Measurements from ENCODE around the gene DMBX1.

DMBX1 gene

DNA sequence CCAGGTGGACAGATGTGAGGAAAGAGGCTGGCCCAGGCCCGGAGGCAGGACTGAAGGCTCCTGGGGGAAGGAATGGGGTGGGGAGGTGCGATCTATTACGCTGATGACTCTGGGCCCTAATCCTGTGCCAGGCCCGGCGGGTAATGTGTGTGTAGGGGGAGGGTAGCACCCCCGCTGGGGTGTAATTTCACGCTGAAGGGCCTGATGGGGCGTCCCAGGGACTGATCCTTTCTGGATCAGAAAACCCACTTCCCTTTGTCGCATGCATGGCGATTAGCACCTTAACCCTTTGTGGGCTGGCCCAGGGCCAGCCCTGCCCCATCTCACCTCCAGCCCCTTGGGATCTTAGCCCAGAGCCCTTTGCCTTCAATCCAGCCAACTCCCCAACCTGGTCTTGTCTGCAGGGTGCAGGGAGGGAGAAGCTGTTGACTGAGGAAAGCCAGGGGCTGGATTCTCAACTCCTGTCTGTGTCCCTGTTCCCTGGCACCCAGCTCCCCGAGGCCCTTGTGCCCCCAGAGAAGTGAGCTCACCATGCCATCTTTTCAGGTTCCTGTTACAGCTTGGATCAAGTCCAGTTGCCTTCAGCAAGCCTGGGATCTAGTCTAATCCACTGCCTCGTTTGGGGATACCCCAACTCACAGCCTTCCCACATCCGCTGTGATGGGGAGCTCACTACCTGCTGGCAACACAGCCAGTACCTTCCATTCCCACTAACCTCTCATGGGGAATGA, 35.8 kb downstream of the DMBX1 start:
- DNase-seq (ENCODE audit: low spot score): no peak

DNA sequence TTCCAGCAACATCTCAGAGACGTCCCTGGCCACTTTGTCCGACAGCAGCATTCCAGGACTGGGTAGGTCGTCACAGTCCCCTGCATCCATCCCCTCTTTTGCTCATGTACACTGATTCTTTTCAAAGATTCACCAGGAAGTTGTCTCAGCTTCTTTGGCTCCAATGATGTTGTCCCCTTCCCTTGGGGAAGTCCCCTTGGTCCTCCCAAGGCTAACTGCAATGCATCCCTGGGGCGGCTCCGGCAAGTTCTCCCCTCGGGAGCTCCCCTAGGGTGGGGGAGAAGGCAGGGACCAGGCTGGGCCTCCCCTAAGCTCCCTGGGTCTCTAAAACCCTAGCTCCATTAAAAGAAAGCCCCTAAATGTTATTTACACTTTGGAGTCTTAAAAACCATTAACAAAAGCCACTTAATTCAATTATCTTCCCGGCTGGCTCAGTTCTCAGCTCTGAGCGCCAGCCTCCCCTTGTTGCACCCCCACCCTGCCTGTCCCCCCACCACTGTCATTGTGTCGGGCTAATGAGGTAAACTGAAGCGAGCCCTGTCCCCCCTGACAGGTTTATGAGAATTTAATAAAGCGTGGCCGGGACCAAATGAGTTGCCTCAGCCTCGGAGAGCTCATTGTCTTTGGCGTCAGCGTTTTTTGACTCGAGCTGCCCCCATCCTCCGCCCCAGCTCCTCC, 36.5 kb downstream of the DMBX1 start:
- no peak for DNase-seq (ENCODE audit: low spot score)

DNA sequence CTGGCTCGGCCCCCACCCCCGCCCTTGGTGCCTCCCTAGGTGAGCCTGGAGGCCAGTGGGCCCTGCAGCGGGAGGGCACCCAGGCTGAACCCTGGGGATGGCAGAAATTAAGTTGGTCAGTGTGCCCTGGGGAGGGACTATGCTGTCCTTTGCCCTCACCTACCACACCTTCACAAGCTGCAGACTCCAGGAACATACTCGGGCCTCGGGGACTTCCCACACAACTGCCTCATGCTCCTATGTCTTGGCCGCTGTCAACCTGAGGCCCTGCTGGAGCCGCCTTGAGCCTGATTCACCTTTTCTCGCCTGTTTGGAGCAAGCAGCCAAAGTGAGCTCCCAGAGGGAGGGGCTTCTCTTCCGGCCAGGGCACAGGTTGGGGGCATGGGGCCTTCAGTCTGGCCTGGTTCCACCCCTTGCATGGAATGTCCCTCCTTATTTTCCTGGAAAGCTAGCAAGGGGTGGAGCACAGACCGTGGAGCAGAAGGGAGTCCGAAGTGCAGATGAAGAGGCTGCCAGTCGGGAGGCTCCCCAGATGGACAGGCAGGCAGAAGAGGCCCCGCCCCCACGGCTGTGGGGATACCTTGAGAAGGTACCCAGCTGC, 37.2 kb downstream of the DMBX1 start:
- DNase-seq (ENCODE audit: low spot score): no peak

DNA sequence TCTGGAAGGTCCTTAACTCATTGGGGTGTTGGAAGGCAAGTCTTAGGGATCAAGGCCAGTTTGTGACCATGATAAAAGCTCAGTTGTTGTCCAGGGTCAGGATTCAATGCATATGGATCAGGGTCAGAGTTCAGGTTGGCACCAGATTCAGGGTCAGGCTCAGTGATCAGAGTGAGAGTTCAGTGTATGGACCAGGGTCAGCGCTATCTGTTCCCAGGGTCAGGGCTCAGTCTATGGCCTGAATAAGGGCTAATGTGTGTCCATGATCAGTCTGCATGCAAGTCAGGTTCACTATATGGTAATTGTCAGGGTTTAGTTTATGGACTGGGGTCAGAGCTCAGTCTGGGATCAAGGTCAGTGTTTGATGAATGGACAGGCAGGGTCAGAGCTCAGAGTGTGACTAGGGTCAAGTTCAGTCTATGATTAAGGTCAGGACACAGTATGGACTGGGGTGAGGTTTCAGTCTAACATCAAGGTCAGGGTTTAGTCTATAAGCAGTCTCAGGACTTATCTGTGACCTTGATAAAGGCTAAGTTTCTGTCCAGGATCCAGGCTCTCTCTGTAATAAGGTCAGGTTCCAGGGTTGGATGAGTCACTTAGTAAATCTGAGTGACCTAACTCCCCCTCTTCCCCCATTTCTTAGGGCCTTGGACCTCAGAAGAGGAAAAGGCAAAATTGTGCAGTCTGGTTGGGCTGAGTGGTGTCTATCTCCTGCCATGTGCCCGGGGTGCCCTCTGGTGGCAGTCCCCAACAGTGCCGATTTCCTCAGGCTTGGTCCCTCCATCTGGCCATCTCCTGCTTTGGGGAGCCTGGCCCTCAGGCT, 38.0 kb downstream of the DMBX1 start:
- peak; percentile 84 for DNase-seq (ENCODE audit: low spot score)

DNA sequence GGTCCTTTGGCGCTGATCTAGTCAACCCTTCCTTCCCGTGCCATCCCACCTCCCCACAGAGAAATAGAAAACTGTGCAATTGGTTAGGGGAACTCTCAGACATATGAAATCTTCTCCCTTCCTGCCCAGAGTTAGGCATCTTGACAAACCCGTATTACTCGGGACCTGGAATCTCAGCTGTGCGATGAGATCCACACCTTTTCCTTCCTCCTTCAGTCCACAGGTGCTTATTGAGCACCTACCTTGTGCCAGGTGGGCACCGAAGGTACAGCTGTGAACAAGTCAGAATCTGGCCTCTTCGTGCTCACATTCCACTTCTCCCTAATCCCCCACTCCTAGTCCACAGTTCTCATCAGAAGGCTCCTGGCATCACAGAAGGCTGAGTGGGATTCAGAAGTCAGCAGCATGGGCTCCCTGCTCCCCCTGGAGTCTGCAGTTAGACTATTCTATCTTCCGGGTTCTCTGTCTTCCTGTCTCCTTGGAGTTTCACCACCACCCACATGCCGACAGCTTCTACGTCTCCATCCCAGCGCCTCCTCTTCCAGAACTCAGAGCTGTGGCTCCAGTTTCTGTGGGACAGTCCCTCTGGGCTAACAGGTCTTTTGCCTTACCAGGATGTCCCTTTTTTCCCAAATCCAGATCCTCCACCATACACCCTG, 38.8 kb downstream of the DMBX1 start:
- no peak for DNase-seq (ENCODE audit: low spot score)

DNA sequence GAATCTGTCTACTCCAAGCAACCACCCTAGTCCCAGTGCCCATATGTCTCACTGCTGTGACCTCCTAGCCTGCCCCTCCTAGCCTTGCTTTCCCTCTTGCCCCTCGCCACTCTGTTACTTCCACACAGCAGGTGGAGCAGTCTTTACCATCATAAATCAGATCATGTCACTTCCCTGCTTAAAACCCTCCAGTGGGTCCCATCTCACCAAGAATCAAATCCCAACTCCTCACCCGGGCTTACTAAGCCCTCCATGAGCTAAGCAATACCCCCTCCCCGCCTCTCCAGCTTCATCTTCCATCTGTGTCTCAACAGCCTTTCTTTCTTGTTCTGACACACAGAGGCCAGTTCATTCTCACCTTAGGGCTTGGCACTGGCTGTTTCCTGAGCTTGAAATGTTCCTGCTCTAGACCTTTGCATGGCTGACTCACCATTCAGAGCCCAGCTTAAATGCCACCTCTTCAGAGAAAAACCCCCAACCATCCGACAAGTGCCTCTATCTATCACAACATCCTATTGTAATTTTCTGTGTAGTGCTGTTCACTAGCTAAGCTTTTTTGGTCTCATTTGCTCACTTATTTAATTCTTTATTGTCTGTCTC, 39.5 kb downstream of the DMBX1 start:
- DNase-seq (ENCODE audit: low spot score): no peak

DNA sequence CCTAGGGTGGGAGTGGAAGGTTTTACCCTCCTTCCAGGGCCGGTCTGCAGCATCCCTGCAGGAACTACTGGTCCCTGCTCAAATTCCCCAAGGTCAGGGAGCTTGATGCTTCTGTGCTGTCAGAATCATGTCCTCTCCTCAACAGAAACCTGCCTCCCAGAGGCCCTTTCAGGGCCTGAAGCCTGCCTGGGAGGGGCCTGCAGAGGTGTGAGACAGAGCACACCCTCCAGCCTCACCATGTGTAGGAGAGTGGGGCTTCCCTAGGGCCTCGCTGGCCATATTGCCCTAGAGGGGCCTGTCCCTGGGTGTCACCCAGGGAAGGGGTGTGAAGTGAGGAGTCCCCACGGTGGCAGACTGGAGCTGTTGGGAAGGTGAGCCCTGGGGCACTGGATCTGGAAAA, 40.7 kb downstream of the DMBX1 start:
- no peak for DNase-seq (ENCODE audit: low spot score)

DNA sequence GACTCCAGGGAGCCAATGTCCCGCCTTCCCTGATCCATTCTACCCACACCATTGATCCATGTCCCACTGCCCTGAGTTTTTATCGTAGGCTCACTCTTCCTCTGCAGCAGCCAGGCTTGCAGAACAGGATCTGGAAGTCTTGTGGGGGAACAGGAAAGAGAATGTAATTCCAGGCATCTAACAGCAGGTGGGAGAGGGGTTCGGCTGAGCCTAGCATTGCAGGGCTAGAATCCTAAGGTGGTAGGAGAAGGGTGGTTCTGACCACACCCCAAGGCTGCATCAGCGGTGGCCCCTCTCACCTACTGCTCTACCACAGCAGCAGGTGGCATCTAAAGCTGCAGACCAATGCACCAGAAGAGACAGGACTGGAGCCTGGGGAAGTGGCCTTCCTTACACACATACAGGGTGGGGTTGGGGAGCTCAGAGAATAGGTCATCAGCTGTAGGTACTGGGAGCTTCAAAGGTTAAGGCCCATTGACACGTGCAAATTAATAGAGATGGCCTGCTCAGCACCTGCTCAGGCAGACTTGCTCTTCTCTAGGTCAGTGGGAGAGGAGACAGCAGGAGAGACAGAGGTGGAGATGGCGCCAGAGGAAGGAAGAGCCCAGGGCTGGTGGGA, 41.3 kb downstream of the DMBX1 start:
- no peak for DNase-seq (ENCODE audit: low spot score)

DNA sequence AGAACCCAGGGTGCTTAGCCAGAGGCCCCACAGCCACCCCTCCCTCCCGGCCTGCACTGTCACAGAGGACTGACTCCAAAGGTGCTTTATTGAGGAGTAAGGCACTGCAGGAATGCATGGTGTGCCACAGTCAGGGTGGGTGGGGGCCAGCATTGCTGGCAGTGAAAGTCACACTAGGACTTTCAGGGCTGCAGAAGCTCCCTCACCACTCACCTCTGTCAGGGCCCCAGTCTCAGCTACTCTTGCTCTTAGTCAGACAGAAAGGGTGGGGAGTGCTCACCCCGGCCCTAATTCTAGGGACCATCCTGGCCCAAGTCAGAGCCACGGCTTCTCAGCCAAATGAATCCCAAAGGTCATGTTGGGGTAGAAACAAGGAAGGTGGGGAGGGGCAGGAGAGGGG, 42.5 kb downstream of the DMBX1 start:
- no peak for DNase-seq (ENCODE audit: low spot score)

DNA sequence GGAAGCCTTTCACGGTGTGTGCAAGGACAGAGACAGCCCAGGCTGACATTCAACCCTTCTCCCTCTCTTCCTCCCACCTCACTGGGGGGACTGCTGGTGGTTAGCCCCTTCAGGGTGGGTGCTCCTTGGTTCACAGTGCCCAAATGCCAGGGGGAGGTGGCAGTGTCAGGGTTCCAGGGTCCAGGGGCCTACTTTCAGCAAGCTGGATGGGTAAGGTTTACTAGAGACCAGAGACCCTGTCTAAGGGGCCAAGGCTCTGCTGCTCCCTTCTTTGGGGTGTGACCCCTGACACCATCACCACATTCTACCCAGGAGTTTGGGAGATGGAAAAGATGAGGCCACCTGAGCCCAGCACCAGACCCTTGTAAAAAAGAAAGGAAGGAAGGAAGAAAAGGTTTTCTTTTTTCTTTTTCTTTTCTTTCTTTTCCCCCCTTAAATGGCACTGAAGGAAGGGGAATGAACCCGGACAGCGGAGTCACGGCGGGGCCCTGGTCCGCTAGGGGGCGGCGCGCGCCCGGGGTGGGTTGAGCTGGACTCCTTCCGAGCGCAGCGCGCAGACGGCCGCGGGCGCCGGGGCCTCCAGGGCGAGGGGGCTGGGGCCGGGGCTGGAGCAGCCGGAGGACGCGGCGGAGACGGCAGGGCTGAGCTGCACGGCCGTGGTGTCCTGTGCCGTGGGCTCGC, 43.0 kb downstream of the DMBX1 start:
- DNase-seq (ENCODE audit: low spot score): peak; percentile 41

DNA sequence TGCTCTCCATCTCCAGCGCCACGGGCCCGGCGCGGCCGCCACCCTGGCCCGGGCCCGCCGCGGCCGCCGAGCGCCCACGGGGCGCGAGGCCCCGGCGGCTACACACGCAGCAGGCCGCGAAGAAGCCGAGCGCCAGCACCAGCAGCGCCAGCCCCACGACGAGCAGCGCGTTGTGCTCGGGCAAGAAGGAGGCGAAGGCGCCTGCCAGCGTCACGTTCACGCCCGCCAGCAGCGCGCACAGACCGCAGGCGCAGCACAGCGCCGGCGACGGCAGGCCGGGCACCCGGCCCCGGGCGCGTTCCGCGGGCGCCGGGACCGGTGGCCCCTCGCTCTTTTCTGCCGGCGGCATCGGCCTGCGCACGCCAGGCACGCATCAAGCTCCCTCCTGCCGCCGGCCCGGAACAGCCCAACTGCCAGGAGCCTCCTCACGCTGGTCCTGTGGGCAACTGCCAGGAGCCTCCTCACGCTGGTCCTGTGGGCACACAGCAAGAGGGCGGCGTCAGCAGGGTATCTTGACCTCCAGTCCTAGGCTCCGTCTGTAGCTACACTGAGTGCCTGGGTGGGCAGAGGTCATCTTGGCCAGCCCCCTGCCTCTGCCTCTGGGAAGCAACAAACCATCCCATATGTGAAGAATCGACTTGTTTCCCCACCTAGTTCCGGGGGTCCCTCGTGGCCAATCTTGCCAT, 43.7 kb downstream of the DMBX1 start:
- DNase-seq (ENCODE audit: low spot score): no peak

DNA sequence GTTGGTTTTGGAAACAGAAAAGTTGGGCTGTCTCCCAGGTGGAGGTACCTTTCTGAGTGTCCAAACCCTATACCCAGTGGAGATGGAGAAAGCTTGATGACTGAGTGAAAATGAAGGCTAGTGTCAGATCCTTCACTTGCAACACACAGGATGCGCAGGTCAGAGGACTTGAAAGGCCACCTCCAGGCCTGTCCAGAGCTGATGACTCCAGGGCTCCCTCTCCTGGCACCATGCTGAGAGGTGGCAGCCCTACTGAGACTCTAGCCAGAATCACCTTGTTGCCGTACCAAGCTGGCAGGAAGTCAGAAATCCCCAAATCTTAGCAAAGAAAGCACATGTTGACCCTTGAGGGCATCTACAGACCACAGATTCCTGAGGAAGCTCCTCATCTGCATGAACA, 45.4 kb downstream of the DMBX1 start:
- no peak for DNase-seq (ENCODE audit: low spot score)

DNA sequence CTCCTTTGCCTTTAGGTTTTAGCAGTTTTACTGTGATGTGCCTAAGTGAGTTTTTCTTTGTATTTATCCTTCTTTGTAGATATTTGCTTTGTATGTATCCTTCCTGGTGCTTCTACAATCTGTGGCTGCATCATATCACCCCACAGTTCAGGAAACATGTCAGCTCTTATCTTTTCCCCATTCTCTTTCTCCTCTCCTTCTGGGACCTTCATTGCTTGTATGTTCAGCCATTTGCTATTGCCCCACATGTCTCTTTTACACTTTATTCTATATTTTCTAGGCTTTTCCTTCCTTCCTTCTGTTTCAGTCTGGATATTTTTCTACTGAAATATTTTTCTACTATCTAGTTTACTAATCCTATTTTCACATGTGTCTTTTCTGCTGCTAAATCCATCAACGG, 46.9 kb downstream of the DMBX1 start:
- no peak for DNase-seq (ENCODE audit: low spot score)

DNA sequence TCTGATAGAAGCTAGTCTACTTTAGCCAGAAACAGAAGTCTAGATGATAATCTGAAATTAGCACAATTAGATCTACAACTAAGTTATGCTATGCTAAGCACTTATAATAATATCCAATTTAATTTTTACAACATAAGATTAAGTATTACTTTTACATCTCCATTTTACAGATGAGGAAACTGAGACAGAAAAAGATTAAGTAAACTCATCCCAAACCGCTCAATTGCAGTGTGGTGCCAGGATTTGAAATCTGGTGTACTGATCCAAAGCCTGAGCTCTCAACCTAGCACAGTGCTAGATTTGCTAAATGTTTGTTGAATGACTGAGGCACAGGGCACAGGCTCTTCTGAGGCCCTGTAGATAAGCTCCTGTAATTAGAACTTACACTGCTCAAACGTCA, 48.0 kb downstream of the DMBX1 start:
- no peak for DNase-seq (ENCODE audit: low spot score)

DNA sequence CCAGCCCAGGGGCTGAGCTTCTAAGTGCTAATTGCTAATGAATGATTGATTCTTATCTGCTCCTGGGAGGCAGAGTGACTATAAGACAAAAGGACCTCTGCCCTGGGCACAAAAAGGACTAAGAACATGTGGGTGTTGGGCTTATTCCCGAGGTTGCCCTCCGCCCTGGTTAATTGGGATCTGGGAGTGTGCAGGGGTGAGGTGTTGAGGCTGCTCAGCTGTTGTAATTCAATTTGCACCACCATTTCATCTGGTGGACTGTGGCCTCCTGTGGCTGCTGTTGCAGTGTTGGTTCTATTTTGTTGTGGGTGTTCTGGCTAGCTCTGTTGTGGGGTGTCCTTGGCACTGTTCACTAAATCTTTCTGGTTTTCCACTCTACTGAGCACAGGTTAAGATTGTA, 48.5 kb downstream of the DMBX1 start:
- DNase-seq (ENCODE audit: low spot score): no peak

Data from hematopoietic multipotent progenitor cell treated with erythropoietin and hydrocortisone succinate and interleukin-3 and kit ligand, for 15 days (in vitro differentiated cells).